GM12878 (cell line): ENCODE measurements around the gene GFRA3. TPM values are rescaled to one million over a fixed set of nuclear protein-coding genes. Genes with fewer than 3 reads are reported as not detected.

Experiments
- ATAC-seq: fragments of 200-7000 bp; cut with Tn5 transposase; 3 replicates; pipeline ENCODE4 v1.9.1; 2020; ENCODE audit warnings: mild to moderate bottlenecking, moderate library complexity
- BruUV-seq: library from RNA; stranded (reverse); fragments of 400-500 nt; replicated peaks from 2 replicates; lab custom pipeline; 2021; lab: Mats Ljungman, UMichigan
- CTCF ChIA-PET: fragments of 300-600 bp; sonication (Branson Sonifier 250); formaldehyde crosslinking; extraction: SDS; loops from one replicate; lab custom pipeline; 2021; ENCODE audit warnings: inconsistent platforms; lab: Yijun Ruan, JAX
- POLR2A ChIA-PET: fragments of 350-600 bp; formaldehyde crosslinking; extraction: SDS; loops from one replicate; lab custom pipeline; 2021; ENCODE audit warnings: inconsistent platforms; lab: Charles Lee
- RAD21 ChIA-PET: fragments of 300-600 bp; sonication (Branson Sonifier 250); formaldehyde crosslinking; loops from one replicate; lab custom pipeline; 2023; ENCODE audit warnings: antibody characterized with exemption; ENCODE audit not compliant: unreplicated experiment; lab: Charles Lee
- SMC1A ChIA-PET: fragments of 300-600 bp; sonication (Branson Sonifier 250); formaldehyde crosslinking; loops from one replicate; lab custom pipeline; 2023; ENCODE audit not compliant: unreplicated experiment, uncharacterized antibody; lab: Charles Lee
- DNase-seq: peaks from one replicate; pipeline ENCODE4 v3.0.0-alpha.2; 2011; ENCODE audit warnings: low read depth, low spot score
- FAIRE-seq: peaks from 3 replicates; lab custom pipeline; 2011; peaks lifted over from hg19 to GRCh38; lab: Jason Lieb, UNC
- H2AFZ ChIP-seq: 2 replicates; pipeline ENCODE4 v1.6.0; 2011; ENCODE audit warnings: low read depth, low read length, control low read depth; ENCODE audit not compliant: control insufficient read depth
- H3K27ac ChIP-seq: 2 replicates; pipeline ENCODE4 v1.5.1; 2011; ENCODE audit warnings: control low read depth; ENCODE audit not compliant: control insufficient read depth, insufficient read depth
- H3K27me3 ChIP-seq, 2 experiments: replicated peaks in 1 of 2; 2 replicates each; pipeline versions ENCODE4 v1.6.0 to v1.6.1; 2011; ENCODE audit warnings: low read length in 1 of 2; ENCODE audit not compliant: control insufficient read depth in 2 of 2, insufficient read depth in 2 of 2
- H3K36me3 ChIP-seq, 2 experiments: 2 replicates each; pipeline ENCODE4 v1.5.1; 2011; ENCODE audit warnings: low read length in 1 of 2; ENCODE audit not compliant: control insufficient read depth in 2 of 2, insufficient read depth in 2 of 2
- H3K4me1 ChIP-seq: 2 replicates; pipeline ENCODE4 v1.6.1; 2011; ENCODE audit warnings: mild to moderate bottlenecking, low read length, moderate library complexity, mixed read lengths; ENCODE audit not compliant: control insufficient read depth, insufficient read depth
- H3K4me2 ChIP-seq: 2 replicates; pipeline ENCODE4 v1.6.0; 2011; ENCODE audit warnings: control low read depth; ENCODE audit not compliant: control insufficient read depth, insufficient read depth
- H3K4me3 ChIP-seq: fragments of 200-600 bp; sonication (generic); 2 replicates; pipeline ENCODE4 v1.5.1; 2016
- H3K79me2 ChIP-seq: 2 replicates; pipeline ENCODE4 v1.6.0; 2011; ENCODE audit warnings: low read length; ENCODE audit not compliant: control insufficient read depth, insufficient read depth
- H3K9ac ChIP-seq: 2 replicates; pipeline ENCODE4 v1.8.0; 2011; ENCODE audit warnings: low read length, control low read depth, mixed read lengths; ENCODE audit not compliant: control insufficient read depth, insufficient read depth
- H3K9me3 ChIP-seq: replicated peaks from 3 replicates; pipeline ENCODE4 v1.5.1; 2011; ENCODE audit warnings: mild to moderate bottlenecking, low read length; ENCODE audit not compliant: control insufficient read depth, insufficient read depth
- H4K20me1 ChIP-seq: 2 replicates; pipeline ENCODE4 v1.6.0; 2011; ENCODE audit not compliant: control insufficient read depth, insufficient read depth
- BACH1 ChIP-seq: fragments of 450-650 bp; IDR thresholded peaks from 2 replicates; pipeline ENCODE4 v1.6.1; 2017; ENCODE audit warnings: mild to moderate bottlenecking, borderline replicate concordance
- BHLHE40 ChIP-seq, 2 experiments: fragments of 450-650 bp in 1 of 2; IDR thresholded peaks; 2 replicates each; pipeline ENCODE4 v1.6.1; 2011 to 2017; ENCODE audit warnings: low read depth in 2 of 2, borderline replicate concordance in 1 of 2, improper control_type of control experiment in 1 of 2, low read length in 1 of 2, mild to moderate bottlenecking in 1 of 2
- EZH2 ChIP-seq: IDR thresholded peaks from 2 replicates; pipeline ENCODE4 v1.6.1; 2012; ENCODE audit warnings: low read depth, mild to moderate bottlenecking, control low read depth, inconsistent platforms, low read length, borderline replicate concordance; ENCODE audit not compliant: control insufficient read depth
- HDGF ChIP-seq: fragments of 450-650 bp; IDR thresholded peaks from 2 replicates; pipeline ENCODE4 v1.6.1; 2016; ENCODE audit warnings: antibody characterized with exemption
- NBN ChIP-seq: fragments of 450-650 bp; IDR thresholded peaks from 2 replicates; pipeline ENCODE4 v1.6.1; 2016
- NFYA ChIP-seq: IDR thresholded peaks from 2 replicates; pipeline ENCODE4 v1.6.1; 2011; ENCODE audit warnings: low read depth, mild to moderate bottlenecking, low read length, improper control_type of control experiment, borderline replicate concordance
- POLR2AphosphoS2 ChIP-seq: IDR thresholded peaks from 2 replicates; pipeline ENCODE4 v1.6.1; 2011; ENCODE audit warnings: low read depth, mild to moderate bottlenecking, low read length, improper control_type of control experiment, moderate library complexity
- RFX5 ChIP-seq: IDR thresholded peaks from 2 replicates; pipeline ENCODE4 v1.6.1; 2011; ENCODE audit warnings: low read depth, low read length, improper control_type of control experiment
- SIN3A ChIP-seq: IDR thresholded peaks from 2 replicates; pipeline ENCODE4 v1.6.1; 2012; ENCODE audit warnings: low read depth, low read length, improper control_type of control experiment
- SPI1 ChIP-seq: IDR thresholded peaks from 2 replicates; pipeline ENCODE4 v1.6.1; 2011; ENCODE audit warnings: low read depth, mild to moderate bottlenecking, low read length, moderate library complexity, borderline replicate concordance; ENCODE audit not compliant: insufficient read depth
- ZZZ3 ChIP-seq: IDR thresholded peaks from 2 replicates; pipeline ENCODE4 v1.6.1; 2011; ENCODE audit warnings: low read depth; ENCODE audit not compliant: control insufficient read depth, insufficient read length
- WGBS: methylation state at CpG from one replicate; pipeline ENCODE4 v1.1.6; 2016; ENCODE audit warnings: low lambda C conversion rate; ENCODE audit not compliant: insufficient replicate concordance, insufficient coverage; ENCODE audit errors: missing lambda C conversion rate; 5-methylcytosine and 5-hydroxymethylcytosine counted together
- in situ Hi-C: fragments of 300-500 bp; cut with MboI; formaldehyde crosslinking; loops from 9 replicates; pipeline ENCODE4 v1.14.3; 2018; ENCODE audit warnings: mixed read lengths
- intact Hi-C: fragments of 100-400 bp; cut with micrococcal nuclease; formaldehyde crosslinking; loops from one replicate; pipeline ENCODE4 v1.14.2; 2022; ENCODE audit not compliant: unreplicated experiment
- polyA plus RNA-seq, 11 experiments: library from polyadenylated mRNA; depleted of rRNA in 4 of 11; unstranded in 6 of 11; stranded (reverse) in 5 of 11; fragments of >200 nt; fragmentation: Nextera tagmentation in 4 of 11; fragmentation: Illumina TruSeq in 1 of 11; extraction: Ambion mirVana in 4 of 11; extraction: Trizol in 1 of 11; gene quantifications; 1 replicate in 1 of 11; 2 replicates in 10 of 11; pipeline versions ENCODE4 v1.2.1 to v1.2.3, GENCODE V29; 2011 to 2016; ENCODE audit warnings: inconsistent platforms in 2 of 11, missing spikeins in 2 of 11, low read depth in 1 of 11
- total RNA-seq, 4 experiments: library from RNA; depleted of rRNA in 3 of 4; stranded (reverse); fragments of >200 nt in 3 of 4; fragmentation: Illumina TruSeq in 1 of 4; extraction: Trizol in 1 of 4; gene quantifications; 2 replicates each; pipeline versions ENCODE4 v1.2.1 to v1.2.3, GENCODE V29; 2013 to 2021
- TF ChIP-seq, protein P1 (sequence below): IDR thresholded peaks from 2 replicates; pipeline ENCODE4 v1.6.1; 2012; ENCODE audit warnings: low read length, inconsistent platforms

Gene GFRA3
- total and polyA plus RNA-seq, 10 of the 15 experiments (the other 5 are each of a cell fraction or from before 2014, with no cell fraction given): 0.06 to 0.10 (median 0.08) TPM; not detected in 7

GRCh38 chr5:138273834-138274188 is 610 bp downstream of the GFRA3 start:
- FAIRE-seq (no peak), ATAC-seq (no peak), DNase-seq (no peak)
- peaks cover 0 to 2% of the 10 kb centered on the region in 2 experiments; a peak in 1 of 4 replicates for H3K27me3 ChIP-seq
- CTCF ChIA-PET: no interaction called here
- H3K27ac ChIP-seq: no peak overlapping the region
- TF ChIP-seq EZH2: no peak
- WGBS: 66% methylated on average over 6 of the region's 6 CpGs
- H3K4me1 ChIP-seq: no peaks in the 10 kb centered on the region; the same call in 1 of the 2 replicates
- POLR2A ChIA-PET: no interaction called here
- H3K9me3 ChIP-seq: no peaks in the 10 kb centered on the region
- RAD21 ChIA-PET: no interaction called here
- no TSS peak for BruUV-seq
- H4K20me1 ChIP-seq: no peaks in the 10 kb centered on the region
- H3K36me3 ChIP-seq: no peaks in the 10 kb centered on the region
- peak overlapping the region; percentile 29 for H2AFZ ChIP-seq
- H3K4me2 ChIP-seq: peak overlapping the region; percentile 84
- intact Hi-C loops: no loop called here
- no peak overlapping the region; the same call in 1 of the 2 replicates for H3K4me3 ChIP-seq
- SMC1A ChIA-PET: no interaction called here
- H3K9ac ChIP-seq: no peak overlapping the region
- H3K79me2 ChIP-seq: no peaks in the 10 kb centered on the region
- in situ Hi-C loops: no loop called here

DNA sequence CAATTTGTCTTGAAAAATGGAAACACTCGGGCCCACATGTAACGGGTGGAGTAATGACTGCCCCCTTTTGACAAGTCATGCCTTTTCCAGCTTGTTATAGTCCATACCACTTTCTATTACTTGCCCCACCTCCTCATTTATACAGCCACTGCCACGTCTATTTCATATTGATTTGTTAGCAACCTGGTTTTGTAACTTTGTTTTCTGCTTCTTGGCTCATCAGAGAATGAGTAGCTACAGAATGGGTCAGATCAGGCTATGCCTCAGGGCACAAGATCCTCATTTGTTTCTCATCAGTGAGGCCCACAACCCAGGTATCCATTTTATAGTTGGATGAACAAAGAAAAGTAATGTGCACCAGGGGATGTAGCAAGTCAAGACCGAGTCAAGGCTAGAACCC is 1.7 kb downstream of the GFRA3 start:
- peaks cover 0 to 2% of the 10 kb centered on the region in 2 experiments; a peak in 1 of 4 replicates for H3K27me3 ChIP-seq
- intact Hi-C loops (no loop called here), in situ Hi-C loops (no loop called here)
- no peak overlapping the region for H3K4me2 ChIP-seq
- H3K36me3 ChIP-seq: no peaks in the 10 kb centered on the region
- no peak overlapping the region for H3K27ac ChIP-seq
- 84% methylated on average over 4 of the region's 4 CpGs for WGBS
- FAIRE-seq (no peak), ATAC-seq (no peak), DNase-seq (no peak)
- H3K79me2 ChIP-seq: no peaks in the 10 kb centered on the region
- H4K20me1 ChIP-seq: no peaks in the 10 kb centered on the region
- CTCF ChIA-PET: no interaction called here
- TF ChIP-seq NFYA (no peak), ZZZ3 (no peak), SIN3A (no peak), RFX5 (no peak), EZH2 (no peak), POLR2AphosphoS2 (no peak), NBN (no peak), BACH1 (no peak), HDGF (no peak), BHLHE40 (IDR thresholded peaks at IDR 0.05; ENCODE audit: borderline replicate concordance in 1 of 2, low read depth in 2 of 2, low read length in 1 of 2) (no peak), SPI1 (no peak)
- TF ChIP-seq, protein P1, sequence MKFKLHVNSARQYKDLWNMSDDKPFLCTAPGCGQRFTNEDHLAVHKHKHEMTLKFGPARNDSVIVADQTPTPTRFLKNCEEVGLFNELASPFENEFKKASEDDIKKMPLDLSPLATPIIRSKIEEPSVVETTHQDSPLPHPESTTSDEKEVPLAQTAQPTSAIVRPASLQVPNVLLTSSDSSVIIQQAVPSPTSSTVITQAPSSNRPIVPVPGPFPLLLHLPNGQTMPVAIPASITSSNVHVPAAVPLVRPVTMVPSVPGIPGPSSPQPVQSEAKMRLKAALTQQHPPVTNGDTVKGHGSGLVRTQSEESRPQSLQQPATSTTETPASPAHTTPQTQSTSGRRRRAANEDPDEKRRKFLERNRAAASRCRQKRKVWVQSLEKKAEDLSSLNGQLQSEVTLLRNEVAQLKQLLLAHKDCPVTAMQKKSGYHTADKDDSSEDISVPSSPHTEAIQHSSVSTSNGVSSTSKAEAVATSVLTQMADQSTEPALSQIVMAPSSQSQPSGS: no peak
- POLR2A ChIA-PET: no interaction called here
- SMC1A ChIA-PET: no interaction called here
- H3K9me3 ChIP-seq: no peaks in the 10 kb centered on the region
- RAD21 ChIA-PET: no interaction called here
- no peak overlapping the region for H3K4me3 ChIP-seq
- no peak overlapping the region for H2AFZ ChIP-seq
- no TSS peak for BruUV-seq
- H3K4me1 ChIP-seq: no peaks in the 10 kb centered on the region; the same call in 1 of the 2 replicates
- no peak overlapping the region for H3K9ac ChIP-seq
